ENCODE data around the gene ZNF385D.

The ZNF385D gene

DNA sequence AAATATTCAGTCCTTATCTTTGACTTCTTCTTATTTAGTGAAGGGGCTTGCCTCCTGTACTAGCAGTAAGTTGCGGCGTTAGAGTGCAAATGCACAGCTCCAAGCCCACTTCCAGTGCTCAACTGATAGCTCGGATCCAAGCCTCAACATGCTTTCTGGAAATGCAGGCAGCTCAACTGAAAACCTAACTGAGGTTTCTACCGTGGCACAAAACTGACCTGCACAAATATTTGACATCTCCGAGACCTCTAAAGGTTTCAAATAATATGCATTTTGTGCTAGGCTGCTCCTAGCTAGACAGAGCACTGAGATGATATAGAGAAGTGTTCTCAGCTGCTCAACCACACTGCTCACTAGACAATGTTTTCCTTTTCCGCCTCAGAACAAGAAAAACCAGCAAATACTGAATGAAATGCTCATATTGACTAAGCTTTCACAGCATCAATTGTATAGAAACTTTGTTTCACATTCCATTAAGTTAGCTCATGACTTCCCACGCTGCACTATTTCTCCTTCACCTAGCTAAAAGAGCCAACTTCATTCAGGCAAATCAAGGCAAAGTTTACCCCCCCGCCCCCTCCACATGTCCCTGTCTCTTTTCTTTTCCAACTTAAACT, 822 bp downstream of the ZNF385D start:
- Histone ChIP-seq H3K27ac (ENCODE audit: low read depth, low read length) (peak overlapping the region; percentile 58), H3K79me2 (ENCODE audit: control insufficient read depth, insufficient read depth, low read length, unreplicated experiment) (peaks cover 3% of the 10 kb centered on the region), H3K4me1 (ENCODE audit: control insufficient read depth, insufficient read depth, low read length, unreplicated experiment) (peaks cover 34% of the 10 kb centered on the region), H3K36me3 (ENCODE audit: insufficient read depth, low read length) (no peaks in the 10 kb centered on the region), H3K4me3 (ENCODE audit: low read depth, low read length) (peak overlapping the region; percentile 93), H3K27me3 (ENCODE audit: insufficient read depth, low read length) (no peaks in the 10 kb centered on the region), H2AFZ (ENCODE audit: low read length, unreplicated experiment) (peak overlapping the region; percentile 93)

DNA sequence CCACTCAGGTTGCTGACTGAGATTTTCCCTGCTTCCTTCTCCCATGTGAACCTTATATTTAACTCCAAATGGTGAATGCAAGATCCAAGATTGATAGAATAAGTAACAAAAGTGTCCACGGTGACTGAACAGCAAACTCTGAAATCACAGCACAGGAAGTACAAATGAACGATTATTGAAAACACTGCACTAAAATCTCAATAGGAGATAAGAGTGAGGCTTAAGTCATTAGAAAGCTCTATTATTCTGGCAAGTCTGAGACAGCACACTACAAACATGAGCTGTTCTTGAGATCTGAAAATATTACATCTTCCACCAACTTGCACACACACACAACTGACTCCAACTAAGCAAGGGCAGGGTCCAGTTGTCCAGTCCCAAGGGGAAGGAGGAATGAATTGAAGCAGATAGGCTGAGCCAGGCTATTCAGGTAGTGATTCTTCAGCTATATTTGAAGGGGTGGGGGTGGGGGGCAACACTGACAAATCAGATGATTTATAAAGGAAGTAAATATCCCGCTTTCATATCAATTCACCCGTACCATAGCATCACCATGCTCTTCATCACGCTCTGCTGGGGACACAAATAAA, 2.9 kb downstream of the ZNF385D start:
- Histone ChIP-seq H3K27me3 (ENCODE audit: insufficient read depth, low read length) (no peaks in the 10 kb centered on the region), H3K27ac (ENCODE audit: low read depth, low read length) (no peak overlapping the region), H3K79me2 (ENCODE audit: control insufficient read depth, insufficient read depth, low read length, unreplicated experiment) (peaks cover 3% of the 10 kb centered on the region), H3K4me1 (ENCODE audit: control insufficient read depth, insufficient read depth, low read length, unreplicated experiment) (peaks cover 34% of the 10 kb centered on the region), H3K4me3 (ENCODE audit: low read depth, low read length) (peak overlapping the region; percentile 93), H3K36me3 (ENCODE audit: insufficient read depth, low read length) (no peaks in the 10 kb centered on the region), H2AFZ (ENCODE audit: low read length, unreplicated experiment) (peak overlapping the region; percentile 45)

- peaks cover 3% of the 10 kb centered on the region for H3K79me2 ChIP-seq (ENCODE audit: control insufficient read depth, insufficient read depth, low read length, unreplicated experiment)
- peaks cover 34% of the 10 kb centered on the region for H3K4me1 ChIP-seq (ENCODE audit: control insufficient read depth, insufficient read depth, low read length, unreplicated experiment)
- no peaks in the 10 kb centered on the region for H3K27me3 ChIP-seq (ENCODE audit: insufficient read depth, low read length)
- no peaks in the 10 kb centered on the region for H3K36me3 ChIP-seq (ENCODE audit: insufficient read depth, low read length)
- no peak overlapping the region for H3K27ac ChIP-seq (ENCODE audit: low read depth, low read length)
- H2AFZ ChIP-seq (ENCODE audit: low read length, unreplicated experiment) = no peak overlapping the region
- no peak overlapping the region for H3K4me3 ChIP-seq (ENCODE audit: low read depth, low read length)
Observed at GRCh38 chr3:21747376-21747775, 3.6 kb downstream of the ZNF385D start.

DNA sequence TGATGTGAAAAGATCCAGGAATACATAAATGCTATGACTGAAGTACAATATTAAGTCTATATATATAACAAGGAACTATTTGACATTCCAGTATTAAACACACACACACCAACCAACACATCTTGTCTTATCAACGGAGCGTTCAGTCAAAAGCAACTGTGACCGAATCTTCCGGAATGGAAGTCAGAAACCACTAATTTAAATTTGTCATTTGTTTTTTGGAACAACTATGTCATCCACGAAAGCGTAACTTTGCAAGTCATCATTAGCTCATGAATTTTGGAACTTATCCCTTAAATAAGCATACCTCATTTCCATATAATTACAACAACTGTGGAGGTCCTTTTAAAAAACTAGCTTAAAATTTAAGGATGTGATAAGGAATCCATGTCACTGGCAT, 5.0 kb downstream of the ZNF385D start:
- Histone ChIP-seq H3K79me2 (ENCODE audit: control insufficient read depth, insufficient read depth, low read length, unreplicated experiment) (peaks cover 3% of the 10 kb centered on the region), H3K27ac (ENCODE audit: low read depth, low read length) (no peak overlapping the region), H3K4me3 (ENCODE audit: low read depth, low read length) (no peak overlapping the region), H3K27me3 (ENCODE audit: insufficient read depth, low read length) (no peaks in the 10 kb centered on the region), H2AFZ (ENCODE audit: low read length, unreplicated experiment) (no peak overlapping the region), H3K4me1 (ENCODE audit: control insufficient read depth, insufficient read depth, low read length, unreplicated experiment) (peaks cover 34% of the 10 kb centered on the region), H3K36me3 (ENCODE audit: insufficient read depth, low read length) (no peaks in the 10 kb centered on the region)

DNA sequence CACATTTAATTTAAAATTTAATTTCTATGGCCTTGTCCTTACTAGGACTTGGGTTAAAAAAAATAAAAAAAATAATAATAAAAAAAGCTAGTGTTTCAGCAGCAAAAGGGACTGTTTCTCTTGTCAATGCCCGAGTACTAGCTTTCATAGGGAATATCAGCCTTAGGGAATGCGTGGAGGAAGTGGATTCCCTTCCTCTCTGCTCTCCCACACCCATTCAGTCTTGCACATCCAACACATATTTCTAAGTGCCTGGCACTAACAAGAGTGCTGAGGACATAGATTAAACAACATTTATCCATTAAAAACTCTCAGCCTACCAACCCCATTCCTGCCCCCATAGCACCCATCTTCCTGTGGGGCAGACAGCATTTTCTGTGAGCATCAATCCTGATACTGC, 6.2 kb downstream of the ZNF385D start:
- no peak overlapping the region for H3K27ac ChIP-seq (ENCODE audit: low read depth, low read length)
- no peak overlapping the region for H3K4me3 ChIP-seq (ENCODE audit: low read depth, low read length)
- H2AFZ ChIP-seq (ENCODE audit: low read length, unreplicated experiment) = no peak overlapping the region
- H3K36me3 ChIP-seq (ENCODE audit: insufficient read depth, low read length) = no peaks in the 10 kb centered on the region
- peaks cover 33% of the 10 kb centered on the region for H3K4me1 ChIP-seq (ENCODE audit: control insufficient read depth, insufficient read depth, low read length, unreplicated experiment)
- peaks cover 3% of the 10 kb centered on the region for H3K79me2 ChIP-seq (ENCODE audit: control insufficient read depth, insufficient read depth, low read length, unreplicated experiment)
- H3K27me3 ChIP-seq (ENCODE audit: insufficient read depth, low read length) = no peaks in the 10 kb centered on the region

DNA sequence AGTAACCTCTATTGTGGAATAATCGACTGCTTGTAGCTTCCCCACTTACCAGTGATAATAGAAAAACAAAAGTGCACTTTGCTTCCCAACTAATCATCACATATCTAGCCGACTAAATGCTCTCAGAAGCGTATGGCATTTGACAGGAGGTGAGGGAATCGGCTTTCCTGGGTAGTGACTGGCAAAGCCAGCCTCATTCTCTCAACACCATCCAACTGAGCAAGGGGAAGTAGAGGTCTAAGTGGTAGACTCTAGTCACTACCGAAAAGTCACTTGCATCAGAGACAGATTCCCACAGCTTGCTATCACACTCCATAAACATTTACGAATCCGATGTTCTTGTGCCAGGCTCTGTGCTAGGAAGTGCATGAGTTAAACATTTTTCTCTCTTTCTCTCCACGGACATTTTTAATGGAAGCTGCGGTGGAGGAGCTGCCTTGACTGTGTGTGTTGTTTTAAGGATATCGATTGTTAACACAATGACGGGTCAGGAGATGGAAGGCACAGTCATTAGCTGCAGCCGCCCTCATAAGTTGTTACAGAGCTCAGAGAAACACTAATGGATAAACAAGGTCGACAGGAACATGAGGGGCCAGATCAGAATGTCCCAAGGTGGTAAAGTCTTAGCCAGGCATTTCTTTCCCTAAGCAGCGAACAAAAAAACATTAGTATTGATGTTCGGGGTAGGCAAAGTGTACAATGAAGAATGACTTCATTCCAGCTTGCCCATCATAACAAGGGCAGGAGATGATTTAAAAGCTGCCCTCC, 11.9 kb downstream of the ZNF385D start:
- H2AFZ ChIP-seq (ENCODE audit: low read length, unreplicated experiment) = no peak overlapping the region
- no peak overlapping the region for H3K27ac ChIP-seq (ENCODE audit: low read depth, low read length)
- H3K79me2 ChIP-seq (ENCODE audit: control insufficient read depth, insufficient read depth, low read length, unreplicated experiment) = no peaks in the 10 kb centered on the region
- H3K27me3 ChIP-seq (ENCODE audit: insufficient read depth, low read length) = no peaks in the 10 kb centered on the region
- H3K36me3 ChIP-seq (ENCODE audit: insufficient read depth, low read length) = no peaks in the 10 kb centered on the region
- no peak overlapping the region for H3K4me3 ChIP-seq (ENCODE audit: low read depth, low read length)
- no peaks in the 10 kb centered on the region for H3K4me1 ChIP-seq (ENCODE audit: control insufficient read depth, insufficient read depth, low read length, unreplicated experiment)

DNA sequence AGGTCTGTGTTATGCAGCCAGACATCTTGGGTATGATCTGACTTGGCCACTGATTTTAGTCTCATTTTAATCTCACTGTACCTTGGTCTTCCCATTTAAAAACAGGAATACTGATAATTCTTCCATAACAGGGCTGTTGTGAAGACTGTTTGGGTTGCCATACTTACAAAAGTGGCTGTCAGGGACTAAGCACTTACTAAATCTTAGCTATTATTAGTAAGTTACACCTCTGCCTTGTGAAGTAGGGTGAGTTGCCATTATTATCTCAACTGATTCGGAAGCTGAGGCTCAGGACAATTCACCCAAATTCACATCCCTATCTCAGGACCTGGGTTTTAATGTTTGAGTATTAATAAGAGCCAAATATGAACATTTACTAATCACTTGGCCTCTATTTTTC, 12.7 kb downstream of the ZNF385D start:
- Histone ChIP-seq H3K27me3 (ENCODE audit: insufficient read depth, low read length) (no peaks in the 10 kb centered on the region), H3K4me3 (ENCODE audit: low read depth, low read length) (no peak overlapping the region), H2AFZ (ENCODE audit: low read length, unreplicated experiment) (no peak overlapping the region), H3K27ac (ENCODE audit: low read depth, low read length) (no peak overlapping the region), H3K4me1 (ENCODE audit: control insufficient read depth, insufficient read depth, low read length, unreplicated experiment) (no peaks in the 10 kb centered on the region), H3K79me2 (ENCODE audit: control insufficient read depth, insufficient read depth, low read length, unreplicated experiment) (no peaks in the 10 kb centered on the region), H3K36me3 (ENCODE audit: insufficient read depth, low read length) (no peaks in the 10 kb centered on the region)

DNA sequence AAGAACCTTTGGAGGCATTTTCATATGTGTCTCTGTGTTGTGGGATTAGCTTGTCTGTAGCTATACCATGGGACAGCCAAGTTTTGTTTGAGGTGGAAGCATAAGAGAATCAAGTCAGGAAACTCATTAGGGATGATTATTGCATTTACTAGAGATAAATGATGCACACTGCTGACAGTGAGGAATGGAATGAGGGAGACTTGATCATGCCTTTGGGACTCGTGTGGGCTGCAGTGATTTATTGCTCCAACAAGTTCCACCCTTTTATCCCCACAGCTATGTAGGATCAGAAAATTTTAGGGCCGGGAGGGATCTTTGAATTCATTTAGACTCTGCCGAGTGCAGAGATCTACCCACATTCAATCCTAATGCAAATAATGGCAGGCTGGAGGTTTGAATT, 16.3 kb downstream of the ZNF385D start:
- Histone ChIP-seq H3K36me3 (ENCODE audit: insufficient read depth, low read length) (no peaks in the 10 kb centered on the region), H3K79me2 (ENCODE audit: control insufficient read depth, insufficient read depth, low read length, unreplicated experiment) (no peaks in the 10 kb centered on the region), H3K27me3 (ENCODE audit: insufficient read depth, low read length) (no peaks in the 10 kb centered on the region), H3K27ac (ENCODE audit: low read depth, low read length) (no peak overlapping the region), H3K4me1 (ENCODE audit: control insufficient read depth, insufficient read depth, low read length, unreplicated experiment) (peaks cover 3% of the 10 kb centered on the region), H2AFZ (ENCODE audit: low read length, unreplicated experiment) (no peak overlapping the region), H3K4me3 (ENCODE audit: low read depth, low read length) (no peak overlapping the region)

DNA sequence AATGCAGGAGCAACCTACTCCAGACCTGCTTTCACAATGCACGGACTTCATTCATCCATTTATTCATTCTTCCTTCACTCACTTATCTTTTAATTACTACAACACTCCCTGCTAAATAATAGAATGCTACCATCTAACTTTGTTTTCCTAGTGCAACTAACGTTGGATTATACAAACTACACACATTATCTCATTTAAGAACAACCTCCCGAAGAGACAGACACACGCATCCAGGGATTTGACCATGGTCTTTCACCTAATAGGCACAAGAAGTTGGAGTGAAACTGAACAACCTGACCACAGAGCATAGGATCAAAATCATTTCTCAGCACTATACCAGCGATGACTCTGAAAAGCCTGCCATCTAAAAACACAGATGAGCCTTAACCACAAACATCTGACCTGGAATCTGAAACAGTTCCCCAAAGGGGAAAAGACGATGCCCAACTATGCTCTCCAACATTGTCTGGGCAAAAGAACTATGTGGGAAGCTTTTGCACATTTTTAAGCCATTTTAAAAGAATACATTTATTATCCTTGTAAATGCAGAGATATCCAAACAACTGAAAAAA, 21.0 kb downstream of the ZNF385D start:
- H3K79me2 ChIP-seq (ENCODE audit: control insufficient read depth, insufficient read depth, low read length, unreplicated experiment) = no peaks in the 10 kb centered on the region
- peaks cover 8% of the 10 kb centered on the region for H3K4me1 ChIP-seq (ENCODE audit: control insufficient read depth, insufficient read depth, low read length, unreplicated experiment)
- H3K4me3 ChIP-seq (ENCODE audit: low read depth, low read length) = no peak overlapping the region
- H3K27ac ChIP-seq (ENCODE audit: low read depth, low read length) = peak overlapping the region; percentile 2; the same call in 1 of the 2 replicates
- no peaks in the 10 kb centered on the region for H3K27me3 ChIP-seq (ENCODE audit: insufficient read depth, low read length)
- H2AFZ ChIP-seq (ENCODE audit: low read length, unreplicated experiment) = no peak overlapping the region
- no peaks in the 10 kb centered on the region for H3K36me3 ChIP-seq (ENCODE audit: insufficient read depth, low read length)

DNA sequence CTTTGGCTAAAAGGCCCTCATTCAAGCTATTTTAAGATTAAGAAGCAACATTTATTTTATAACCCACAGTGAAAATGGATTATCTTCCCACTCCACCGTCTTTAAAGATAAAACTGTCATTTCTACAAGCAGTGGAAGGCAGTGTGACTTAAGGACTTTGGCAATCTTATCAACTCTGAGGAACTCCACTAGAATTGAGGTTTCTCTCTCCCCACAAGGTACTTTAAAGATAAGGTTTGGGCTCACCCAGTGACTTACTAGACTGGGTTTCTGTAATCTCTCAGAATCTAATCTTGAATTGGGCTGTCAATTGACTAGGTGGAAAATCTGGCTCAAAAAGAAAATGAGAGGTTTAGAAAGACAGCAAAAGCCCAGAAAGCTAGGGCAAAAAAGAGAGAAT, 21.7 kb downstream of the ZNF385D start:
- Histone ChIP-seq H3K27ac (ENCODE audit: low read depth, low read length) (no peak overlapping the region), H3K4me3 (ENCODE audit: low read depth, low read length) (no peak overlapping the region), H3K4me1 (ENCODE audit: control insufficient read depth, insufficient read depth, low read length, unreplicated experiment) (peaks cover 8% of the 10 kb centered on the region), H3K36me3 (ENCODE audit: insufficient read depth, low read length) (no peaks in the 10 kb centered on the region), H3K79me2 (ENCODE audit: control insufficient read depth, insufficient read depth, low read length, unreplicated experiment) (no peaks in the 10 kb centered on the region), H2AFZ (ENCODE audit: low read length, unreplicated experiment) (no peak overlapping the region), H3K27me3 (ENCODE audit: insufficient read depth, low read length) (no peaks in the 10 kb centered on the region)

Measured in ACC112 (cell line).